ENCODE data around the gene SAT1.

SAT1 gene

GRCh38 chrX:23802431-23802830 is 19.5 kb downstream of the SAT1 start:
- 0 out of 2 replicates have a peak overlapping the region, but pooled peaks have one; percentile 13 for H3K27ac ChIP-seq
- TF ChIP-seq CTCF (conservative IDR thresholded peaks at IDR 0.05), result no peak

- no peak overlapping the region for H3K27ac ChIP-seq
Measured at GRCh38 chrX:23803931-23804381, 21.0 kb downstream of the SAT1 start.

GRCh38 chrX:23804578-23804977 is 21.6 kb downstream of the SAT1 start:
- TF ChIP-seq CTCF (conservative IDR thresholded peaks at IDR 0.05), result no peak
- H3K27ac ChIP-seq, result no peak overlapping the region

More at GRCh38 chrX:23803931-23804381, 21.0 kb downstream of the SAT1 start:
- no peak for TF ChIP-seq CTCF (conservative IDR thresholded peaks at IDR 0.05)

GRCh38 chrX:23805389-23805788 is 22.4 kb downstream of the SAT1 start:
- no peak overlapping the region for H3K27ac ChIP-seq
- TF ChIP-seq CTCF (conservative IDR thresholded peaks at IDR 0.05), result no peak

GRCh38 chrX:23810279-23810678 is 27.3 kb downstream of the SAT1 start:
- no peak for TF ChIP-seq CTCF (conservative IDR thresholded peaks at IDR 0.05)

GRCh38 chrX:23811108-23811651 is 28.2 kb downstream of the SAT1 start:
- no peak for TF ChIP-seq CTCF (conservative IDR thresholded peaks at IDR 0.05)
- H3K27ac ChIP-seq, result no peak overlapping the region

More at GRCh38 chrX:23810279-23810678, 27.3 kb downstream of the SAT1 start:
- H3K27ac ChIP-seq, result no peak overlapping the region

GRCh38 chrX:23811656-23812055 is 28.7 kb downstream of the SAT1 start:
- H3K27ac ChIP-seq, result no peak overlapping the region
- TF ChIP-seq CTCF (conservative IDR thresholded peaks at IDR 0.05), result no peak

Data from VCaP (cell line).